ENCODE results near the gene EGFR.
"Not testable (repeated sequence)": the region's sequence is repeated elsewhere in the genome, so short reads cannot be mapped to it uniquely, and the experiment has no call there.

The EGFR gene

GRCh38 chr7:55155351-55156117 lies 136.7 kb downstream of the EGFR start:
- no peak for DNase-seq

- no peak for DNase-seq
Observed at GRCh38 chr7:55156919-55157763, 138.3 kb downstream of the EGFR start.

- no peak for DNase-seq
Observed at GRCh38 chr7:55157764-55158105, 138.9 kb downstream of the EGFR start.

- DNase-seq = no peak
Observed at GRCh38 chr7:55158541-55159382, 139.9 kb downstream of the EGFR start.

- no peak for DNase-seq
Observed at GRCh38 chr7:55160539-55160938, 141.7 kb downstream of the EGFR start.

- DNase-seq = no peak
Observed at GRCh38 chr7:55161154-55161687, 142.4 kb downstream of the EGFR start.

- DNase-seq = no peak
Observed at GRCh38 chr7:55162476-55162875, 143.7 kb downstream of the EGFR start.

- DNase-seq = no peak
Observed at GRCh38 chr7:55163733-55164132, 144.9 kb downstream of the EGFR start.

- DNase-seq = no peak
Observed at GRCh38 chr7:55164527-55164926, 145.7 kb downstream of the EGFR start.

GRCh38 chr7:55165176-55165861 lies 146.5 kb downstream of the EGFR start:
- no peak for DNase-seq

- DNase-seq = not testable (repeated sequence)
Observed at GRCh38 chr7:55167296-55167695, 148.5 kb downstream of the EGFR start.

- DNase-seq = no peak
Observed at GRCh38 chr7:55170335-55171069, 151.7 kb downstream of the EGFR start.

- DNase-seq = no peak
Observed at GRCh38 chr7:55171157-55171556, 152.3 kb downstream of the EGFR start.

- DNase-seq = no peak
Observed at GRCh38 chr7:55172161-55172560, 153.3 kb downstream of the EGFR start.

GRCh38 chr7:55172881-55173609 lies 154.2 kb downstream of the EGFR start:
- no peak for DNase-seq

GRCh38 chr7:55173671-55174070 lies 154.9 kb downstream of the EGFR start:
- no peak for DNase-seq

GRCh38 chr7:55174456-55174855 lies 155.6 kb downstream of the EGFR start:
- DNase-seq = no peak

GRCh38 chr7:55174856-55175255 lies 156.0 kb downstream of the EGFR start:
- DNase-seq = no peak

GRCh38 chr7:55177068-55177530 lies 158.3 kb downstream of the EGFR start:
- DNase-seq = no peak

- DNase-seq = no peak
Observed at GRCh38 chr7:55177589-55178261, 158.9 kb downstream of the EGFR start.
